Keratinocyte (primary cell): ENCODE measurements around the gene MYL12B.

Source experiments
- CTCF ChIP-seq, 3 experiments: IDR thresholded peaks in 1 of 3; conservative IDR thresholded peaks in 1 of 3; optimal IDR thresholded peaks in 1 of 3; 2 replicates in 2 of 3; 3 replicates in 1 of 3; pipeline versions ENCODE3 to v1.5.1; 2011; ENCODE audit warnings: low read length in 3 of 3, mild to moderate bottlenecking in 3 of 3, moderate library complexity in 2 of 3, control low read depth in 1 of 3, inconsistent platforms in 1 of 3; ENCODE audit not compliant: insufficient read depth in 2 of 3; ENCODE audit errors: extremely low read depth in 1 of 3
- EZH2 ChIP-seq: IDR thresholded peaks from one replicate; pipeline ENCODE4 v1.6.1; 2012; ENCODE audit warnings: inconsistent platforms, mild to moderate bottlenecking, low read length, moderate library complexity

- no peak for TF ChIP-seq EZH2
- no peak for TF ChIP-seq CTCF (optimal IDR thresholded peaks at IDR 0.05 in 1 of 3, IDR thresholded peaks at IDR 0.05 in 1 of 3, conservative IDR thresholded peaks at IDR 0.05 in 1 of 3; ENCODE audit: extremely low read depth in 1 of 3, insufficient read depth in 2 of 3, low read length in 3 of 3)
Measured at GRCh38 chr18:3269914-3270299, 8.0 kb downstream of the MYL12B start.
